ENCODE data around the gene SNAI1. TPM values are rescaled to one million over a fixed set of nuclear protein-coding genes. Genes with fewer than 3 reads are reported as not detected.

The SNAI1 gene
- total and polyA plus RNA-seq, 2 donors (not counting 3 experiments of a cell fraction or from before 2014, with no cell fraction given) = 10.8 to 13.4 TPM

DNA sequence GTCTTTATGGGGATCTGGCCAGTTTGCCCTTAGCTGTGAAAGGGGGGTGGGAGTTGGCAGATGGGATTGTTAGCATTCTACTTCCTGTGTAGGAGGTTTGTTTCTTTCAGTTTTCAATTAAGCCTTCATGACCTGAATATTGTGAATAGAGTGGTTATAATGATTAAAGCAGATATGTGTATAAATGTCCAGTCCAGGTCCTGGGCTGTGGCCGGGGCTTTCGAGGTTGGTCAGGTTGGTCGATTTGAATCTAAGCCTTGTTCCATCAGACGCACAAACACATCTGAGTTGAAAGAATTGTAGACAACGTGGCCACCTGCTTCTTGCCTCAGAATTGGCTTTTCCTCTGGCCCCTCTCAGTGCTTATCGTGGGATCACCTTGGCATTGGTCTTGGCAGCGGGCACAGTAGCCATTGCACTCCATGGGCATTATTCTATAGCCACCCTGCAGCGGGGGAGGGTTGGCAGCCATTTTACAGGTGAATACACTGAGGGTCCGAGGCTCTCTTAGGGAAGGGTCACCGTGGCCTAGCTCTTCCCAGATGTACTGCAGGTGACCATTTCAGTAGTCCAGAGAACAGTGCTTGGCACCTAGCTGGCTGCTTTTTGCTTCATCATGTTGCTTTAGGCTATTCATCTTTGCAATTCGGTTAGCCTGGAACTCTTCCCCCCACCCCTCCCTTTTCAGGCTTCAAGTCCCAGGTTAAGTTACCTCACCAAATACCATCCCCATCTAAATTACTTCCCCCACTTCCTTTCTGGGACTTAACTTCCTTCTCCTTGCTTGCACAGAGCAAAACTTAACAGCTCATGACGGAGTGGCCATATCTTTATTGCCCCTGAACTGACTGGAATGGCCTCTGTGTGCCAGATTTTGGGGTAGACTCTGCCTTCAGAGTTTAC is 45.5 kb upstream of the SNAI1 start:
- BruUV-seq (replicated peaks) = TSS peak; percentile 31
- CTCF ChIA-PET = interaction anchor here (1.1 to 2.7 kb wide), 8 partner anchors 9 to 148 kb away, joined by 3 to 14 read pairs (median 5); no protein-coding TSS in a partner anchor

More for the DNA sequence above, 45.5 kb upstream of the SNAI1 start:
- H3K9me3 ChIP-seq (replicated peaks; ENCODE audit: control insufficient read depth, insufficient read depth, low read length) = no peaks in the 10 kb centered on the region
- H2AFZ ChIP-seq (ENCODE audit: low read depth, low read length) = peak overlapping the region; percentile 76
- POLR2A ChIA-PET = no interaction called here
- H3K4me3 ChIP-seq (replicated peaks in 1 of 3; ENCODE audit: insufficient read depth in 1 of 3, low read depth in 1 of 3, low read length in 3 of 3) = peak overlapping the region; percentile 44 to 99 (median 82)
- peak overlapping the region; percentile 29 for H3K27ac ChIP-seq (ENCODE audit: insufficient read depth, low read depth, low read length)
- H3K4me1 ChIP-seq (ENCODE audit: control insufficient read depth, extremely low read depth, insufficient read depth, low read length) = peaks cover 20% of the 10 kb centered on the region
- DNase-seq (ENCODE audit: low read depth, low spot score) (peak; percentile 19), FAIRE-seq (peak; percentile 40)
- H3K36me3 ChIP-seq (ENCODE audit: control insufficient read depth in 2 of 2, extremely low read depth in 1 of 2, insufficient read depth in 2 of 2, low read length in 2 of 2) = peaks cover 4 to 6% of the 10 kb centered on the region in 2 experiments
- intact Hi-C loops (cut with micrococcal nuclease) = loop anchor here (2.0 kb wide), 1 partner anchor 22 kb away; the partner anchor contains the start of gene SPATA2
- peak overlapping the region; percentile 92 for H3K4me2 ChIP-seq (ENCODE audit: insufficient read depth, low read length)
- H3K9ac ChIP-seq (replicated peaks; ENCODE audit: extremely low read depth, insufficient read depth, low read length) = peak overlapping the region; percentile 75
- no peaks in the 10 kb centered on the region for H3K9me1 ChIP-seq (replicated peaks; ENCODE audit: control insufficient read depth, extremely low read depth, insufficient read depth, low read length)
- peaks cover 50% of the 10 kb centered on the region for H3K79me2 ChIP-seq (ENCODE audit: control insufficient read depth, insufficient read depth, low read length)
- no peaks in the 10 kb centered on the region for H3K27me3 ChIP-seq (ENCODE audit: control insufficient read depth in 2 of 2, insufficient read depth in 2 of 2, low read length in 2 of 2)
- TF ChIP-seq EZH2 (IDR thresholded peaks at IDR 0.05; ENCODE audit: borderline replicate concordance, low read depth, low read length, severe bottlenecking) (no peak), FOS (IDR thresholded peaks at IDR 0.05; ENCODE audit: borderline replicate concordance, insufficient read depth, low read length) (no peak), POLR2AphosphoS5 (IDR thresholded peaks at IDR 0.05; ENCODE audit: insufficient read depth, low read depth, low read length) (no peak), GATA2 (IDR thresholded peaks at IDR 0.05; ENCODE audit: insufficient read depth, insufficient read length, low read depth, low read length) (no peak), JUN (IDR thresholded peaks at IDR 0.05; ENCODE audit: borderline replicate concordance, insufficient read depth, insufficient read length, low read depth) (no peak), POLR2A (IDR thresholded peaks at IDR 0.05; ENCODE audit: low read depth, low read length) (no peak)
- H4K20me1 ChIP-seq (replicated peaks; ENCODE audit: control insufficient read depth, extremely low read depth, insufficient read depth, low read length) = no peaks in the 10 kb centered on the region
- dilution Hi-C loops (cut with MboI; ENCODE audit: extremely low pct_ligation_motif_present, low sequenced_read_pairs) = no loop called here
